Spleen (tissue), 11 donors: ENCODE results near the gene GLIS1. TPM values are rescaled to one million over a fixed set of nuclear protein-coding genes. Genes with fewer than 3 reads are reported as not detected.

ENCODE experiments used
- DNase-seq: peaks from one replicate; pipeline ENCODE4 v3.0.0-alpha.2; 2020
- H3K27ac ChIP-seq, 8 donors: fragments of 200-600 bp; sonication (generic) in 7 of 8; 1 replicate in 4 of 8; 2 replicates in 4 of 8; pipeline versions ENCODE4 v1.5.0 to v1.8.0; 2016 to 2021; ENCODE audit warnings: inconsistent platforms in 4 of 8, mild to moderate bottlenecking in 4 of 8, moderate library complexity in 1 of 8
- H3K27me3 ChIP-seq, 7 donors: fragments of 200-600 bp; sonication (generic) in 6 of 7; replicated peaks in 1 of 7; 1 replicate in 4 of 7; 2 replicates in 3 of 7; pipeline versions ENCODE4 v1.5.0 to v1.8.0; 2016 to 2021; ENCODE audit warnings: inconsistent platforms in 3 of 7, mild to moderate bottlenecking in 1 of 7
- H3K36me3 ChIP-seq, 6 donors: fragments of 200-600 bp; sonication (generic) in 5 of 6; 1 replicate in 4 of 6; 2 replicates in 2 of 6; pipeline versions ENCODE4 v1.5.0 to v1.8.0; 2016 to 2021; ENCODE audit warnings: inconsistent platforms in 2 of 6
- H3K4me1 ChIP-seq, 6 donors: fragments of 200-600 bp; sonication (generic) in 5 of 6; 1 replicate in 3 of 6; 2 replicates in 3 of 6; pipeline versions ENCODE4 v1.5.0 to v1.8.0; 2016 to 2021; ENCODE audit warnings: inconsistent platforms in 3 of 6
- H3K4me3 ChIP-seq, 8 donors: fragments of 200-600 bp; sonication (generic) in 7 of 8; 1 replicate in 4 of 8; 2 replicates in 4 of 8; pipeline versions ENCODE4 v1.5.0 to v1.8.0; 2016 to 2021; ENCODE audit warnings: inconsistent platforms in 4 of 8, mild to moderate bottlenecking in 4 of 8, moderate library complexity in 2 of 8
- H3K9me3 ChIP-seq, 8 donors: fragments of 200-600 bp; sonication (generic) in 7 of 8; 1 replicate in 4 of 8; 2 replicates in 4 of 8; pipeline versions ENCODE4 v1.5.0 to v1.8.0; 2016 to 2021; ENCODE audit warnings: inconsistent platforms in 4 of 8
- POLR2A ChIP-seq, 3 donors: fragments of 450-650 bp; IDR thresholded peaks; one replicate each; pipeline ENCODE4 v1.5.1; 2017; ENCODE audit warnings: antibody characterized with exemption in 3 of 3, mild to moderate bottlenecking in 1 of 3
- POLR2AphosphoS5 ChIP-seq, 3 donors: sonication (generic); formaldehyde crosslinking; IDR thresholded peaks; one replicate each; pipeline ENCODE4 v1.5.1; 2017; ENCODE audit warnings: antibody characterized with exemption in 3 of 3
- WGBS, 5 donors: extraction: QIAGEN DNeasy Blood & Tissue Kit in 3 of 5; methylation state at CpG; one replicate each; pipeline versions ENCODE4 v1.1.5 to v1.1.7; 2013 to 2018; 5-methylcytosine and 5-hydroxymethylcytosine counted together
- intact Hi-C: fragments of 100-400 bp; cut with DNase I; formaldehyde crosslinking; loops from one replicate; pipeline ENCODE4 v1.15.0; 2023; ENCODE audit warnings: low total_unique reads
- polyA plus RNA-seq, 3 donors: library from polyadenylated mRNA; stranded (reverse); fragments of 200-250 nt; gene quantifications; one replicate each; pipeline ENCODE4 v1.2.1, GENCODE V29; 2013
- total RNA-seq, 7 donors: library from RNA; depleted of rRNA in 3 of 7; stranded (reverse); fragments of >200 nt in 3 of 7; fragmentation: NEBNext Ultra II Directional in 4 of 7; extraction: Animal tissue kit (Norgen Biotek cat#: 25700) in 4 of 7; gene quantifications; one replicate each; pipeline versions ENCODE4 v1.1.0 to v1.2.1, GENCODE V29; 2016 to 2021
- TF ChIP-seq, protein P1 (sequence below), 11 experiments: fragments of 200-600 bp in 7 of 11; fragments of 450-650 bp in 4 of 11; sonication (generic) in 4 of 11; IDR thresholded peaks in 8 of 11; conservative IDR thresholded peaks in 3 of 11; 1 replicate in 7 of 11; 2 replicates in 4 of 11; pipeline versions ENCODE4 v1.4.0 to v1.8.0; 2016 to 2021; ENCODE audit warnings: antibody characterized with exemption in 11 of 11, inconsistent platforms in 4 of 11, mild to moderate bottlenecking in 1 of 11
- donor health status: healthy with polysubstance abuse.
- donor health status: DM: no; HTN: no; CAD: no; lungs with moderate emphysema.
- donor health status: DM: no; HTN: no; CAD: no.
- donor health status: Bipolar disorder and iron deficiency.
- donor health status: healthy.
- donor health status: DM: no; HTN: no; CAD: no.
- donor health status: DM: yes; HTN: yes; CAD: no.

Gene GLIS1
- total and polyA plus RNA-seq, 10 donors: 0.04 to 0.39 (median 0.26) TPM; not detected in 5

DNA sequence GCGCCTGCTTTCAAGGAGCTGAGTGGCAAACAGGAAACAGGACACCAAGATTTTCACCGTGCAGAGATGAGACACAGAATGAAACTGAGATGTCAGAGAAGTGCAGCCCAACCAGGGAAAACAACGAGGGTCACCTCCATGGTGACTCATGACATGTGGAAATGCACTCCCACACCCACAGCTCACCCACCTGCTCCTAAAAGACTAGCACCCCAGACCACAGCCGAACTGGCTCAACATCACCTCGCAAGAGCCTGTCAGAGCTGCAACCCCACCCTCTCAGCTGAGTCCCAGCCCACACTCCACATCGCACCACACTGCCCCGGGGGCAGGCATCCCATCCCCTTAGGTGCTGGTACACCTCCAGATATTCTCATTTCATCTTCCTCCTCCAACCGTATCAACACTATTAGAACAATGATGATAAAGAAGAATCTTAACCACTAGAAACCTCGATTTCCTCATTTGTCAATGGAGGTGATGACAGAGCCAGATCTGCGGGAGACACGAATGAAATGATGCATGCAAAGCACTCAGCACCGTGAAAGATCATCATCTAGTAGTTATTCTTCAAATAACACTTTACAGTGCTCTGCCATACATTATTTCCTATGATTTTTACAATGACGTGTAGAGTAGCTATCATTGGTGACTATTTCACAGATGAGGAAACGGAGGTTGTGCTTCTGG, 176.5 kb downstream of the GLIS1 start:
- Histone ChIP-seq H3K4me1 (no peaks in the 10 kb centered on the region), H3K27me3 (peaks cover 0 to 32% (median 0%) of the 10 kb centered on the region in 7 donors), H3K4me3 (no peak overlapping the region), H3K27ac (no peak overlapping the region), H3K36me3 (no peaks in the 10 kb centered on the region), H3K9me3 (peaks cover 0 to 9% (median 5%) of the 10 kb centered on the region in 8 donors)
- 55 to 65% (median 61%) methylated on average over 14 of the region's 14 CpGs for WGBS, 5 donors
- DNase-seq: peak; percentile 47
- intact Hi-C loops: no loop called here
- TF ChIP-seq, protein P1, sequence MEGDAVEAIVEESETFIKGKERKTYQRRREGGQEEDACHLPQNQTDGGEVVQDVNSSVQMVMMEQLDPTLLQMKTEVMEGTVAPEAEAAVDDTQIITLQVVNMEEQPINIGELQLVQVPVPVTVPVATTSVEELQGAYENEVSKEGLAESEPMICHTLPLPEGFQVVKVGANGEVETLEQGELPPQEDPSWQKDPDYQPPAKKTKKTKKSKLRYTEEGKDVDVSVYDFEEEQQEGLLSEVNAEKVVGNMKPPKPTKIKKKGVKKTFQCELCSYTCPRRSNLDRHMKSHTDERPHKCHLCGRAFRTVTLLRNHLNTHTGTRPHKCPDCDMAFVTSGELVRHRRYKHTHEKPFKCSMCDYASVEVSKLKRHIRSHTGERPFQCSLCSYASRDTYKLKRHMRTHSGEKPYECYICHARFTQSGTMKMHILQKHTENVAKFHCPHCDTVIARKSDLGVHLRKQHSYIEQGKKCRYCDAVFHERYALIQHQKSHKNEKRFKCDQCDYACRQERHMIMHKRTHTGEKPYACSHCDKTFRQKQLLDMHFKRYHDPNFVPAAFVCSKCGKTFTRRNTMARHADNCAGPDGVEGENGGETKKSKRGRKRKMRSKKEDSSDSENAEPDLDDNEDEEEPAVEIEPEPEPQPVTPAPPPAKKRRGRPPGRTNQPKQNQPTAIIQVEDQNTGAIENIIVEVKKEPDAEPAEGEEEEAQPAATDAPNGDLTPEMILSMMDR (IDR thresholded peaks at IDR 0.05 in 8 of 11, conservative IDR thresholded peaks at IDR 0.05 in 3 of 11): no peak
- TF ChIP-seq POLR2A (IDR thresholded peaks at IDR 0.05) (no peak), POLR2AphosphoS5 (IDR thresholded peaks at IDR 0.05) (no peak)

DNA sequence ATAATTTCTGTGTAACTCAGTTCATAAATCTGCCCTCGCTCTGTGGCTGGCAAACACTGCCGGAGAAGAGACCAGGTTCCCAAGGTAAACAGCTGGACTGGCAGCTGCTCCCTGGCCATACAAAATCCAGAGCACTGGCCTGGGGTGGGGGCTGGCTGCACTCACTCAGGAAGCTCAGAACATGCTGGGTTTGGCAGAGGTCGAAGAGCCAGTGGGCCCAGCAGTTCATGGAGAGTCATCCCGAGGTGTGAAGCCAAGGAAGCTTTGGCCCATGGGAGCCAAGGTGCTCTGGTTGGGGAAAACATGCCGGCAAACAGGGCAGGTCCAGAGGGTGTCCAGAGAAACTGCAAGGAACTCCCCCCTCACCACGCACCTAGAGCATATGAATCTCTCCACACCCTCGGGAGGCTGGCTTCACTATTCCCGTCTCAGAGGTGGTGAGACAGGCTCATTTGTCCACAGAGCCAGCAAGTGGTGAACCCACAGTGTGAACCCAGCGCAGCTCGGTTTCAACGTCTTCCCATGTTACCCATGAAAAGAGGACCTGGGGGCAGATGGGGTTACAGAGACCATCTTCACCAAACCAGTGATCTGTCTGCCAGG, 177.4 kb downstream of the GLIS1 start:
- intact Hi-C loops: no loop called here
- Histone ChIP-seq H3K27ac (no peak overlapping the region), H3K27me3 (peaks cover 0 to 32% (median 0%) of the 10 kb centered on the region in 7 donors), H3K4me1 (no peaks in the 10 kb centered on the region), H3K9me3 (peaks cover 0 to under 1% (median 0%) of the 10 kb centered on the region in 8 donors), H3K4me3 (no peak overlapping the region), H3K36me3 (no peaks in the 10 kb centered on the region)
- peak; percentile 48 for DNase-seq
- 86 to 92% (median 90%) methylated on average over 11 of the region's 11 CpGs for WGBS, 5 donors
- TF ChIP-seq, protein P1 (IDR thresholded peaks at IDR 0.05 in 8 of 11, conservative IDR thresholded peaks at IDR 0.05 in 3 of 11): no peak
- no peak for TF ChIP-seq POLR2A (IDR thresholded peaks at IDR 0.05)
- no peak for TF ChIP-seq POLR2AphosphoS5 (IDR thresholded peaks at IDR 0.05)

DNA sequence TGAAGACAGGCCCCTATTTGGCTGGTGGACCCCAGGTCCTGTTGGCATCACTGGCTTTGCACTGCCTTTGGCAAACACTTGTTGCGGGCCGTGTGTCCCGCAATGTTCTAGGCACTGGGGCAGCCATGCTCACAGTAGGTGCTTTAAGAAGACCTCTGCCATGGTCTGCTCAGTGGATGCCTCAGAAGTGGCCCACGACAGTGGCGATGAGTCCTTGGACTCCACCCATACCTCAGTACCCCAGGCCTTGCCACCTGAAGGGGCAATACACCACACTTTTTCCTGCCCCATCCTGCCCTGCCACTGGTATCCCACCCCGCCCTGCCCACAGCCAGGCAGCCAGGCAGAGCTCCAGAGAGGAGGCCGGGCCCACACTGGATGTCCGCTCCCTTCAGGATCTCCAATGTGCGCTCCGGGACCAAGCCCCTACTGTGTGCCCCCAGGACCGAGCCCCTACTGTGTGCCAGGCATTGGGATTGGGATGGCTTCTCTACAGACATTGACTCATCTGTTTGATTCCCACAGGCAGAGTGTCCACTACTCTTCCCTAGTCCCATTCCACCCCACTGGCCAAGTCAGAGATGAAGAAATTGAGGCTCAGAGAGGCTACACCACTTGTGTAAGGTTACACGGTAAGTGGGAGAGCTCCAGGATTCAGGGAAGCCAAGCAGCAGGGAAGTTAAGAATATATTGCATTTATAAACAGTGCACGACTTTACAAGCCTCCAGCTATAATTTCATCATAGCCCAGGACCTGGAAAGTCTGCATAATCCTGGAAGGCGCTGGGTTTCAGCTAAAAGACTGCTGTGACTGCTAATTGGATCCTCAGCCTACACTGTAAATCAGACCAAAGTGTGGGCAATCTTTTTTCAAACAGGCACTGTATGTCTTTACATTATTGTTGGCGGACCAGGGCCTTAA, 178.1 kb downstream of the GLIS1 start:
- Histone ChIP-seq H3K27ac (no peak overlapping the region), H3K4me3 (no peak overlapping the region), H3K36me3 (no peaks in the 10 kb centered on the region), H3K4me1 (no peaks in the 10 kb centered on the region), H3K9me3 (no peaks in the 10 kb centered on the region), H3K27me3 (peaks cover 0 to 32% (median 0%) of the 10 kb centered on the region in 7 donors)
- peak; percentile 62 for DNase-seq
- WGBS, 5 donors: 90 to 96% (median 92%) methylated on average over 10 to 15 of the region's 15 CpGs
- intact Hi-C loops: no loop called here
- TF ChIP-seq, protein P1 (IDR thresholded peaks at IDR 0.05 in 8 of 11, conservative IDR thresholded peaks at IDR 0.05 in 3 of 11): no peak
- TF ChIP-seq POLR2A (IDR thresholded peaks at IDR 0.05) (no peak), POLR2AphosphoS5 (IDR thresholded peaks at IDR 0.05) (no peak)
